HPDE6-E6E7 (cell line): ENCODE data around the gene DOC2B.
A peak's percentile ranks its signal among the peaks of the same experiment; 100 is the strongest.
"Not testable (repeated sequence)": the region's sequence is repeated elsewhere in the genome, so short reads cannot be mapped to it uniquely, and the experiment has no call there.

ENCODE experiments used
- DNase-seq: peaks from one replicate; pipeline ENCODE4 v3.0.0; 2011; ENCODE audit warnings: missing footprints; ENCODE audit errors: extremely low spot score

Gene DOC2B

GRCh38 chr17:146983-147761, 34.3 kb downstream of the DOC2B start:
- no peak for DNase-seq

- DNase-seq: no peak
These were observed 34.9 kb downstream of the DOC2B start for GRCh38 chr17:146546-146945.

GRCh38 chr17:145671-146541, 35.5 kb downstream of the DOC2B start:
- no peak for DNase-seq

- no peak for DNase-seq
These were observed 36.3 kb downstream of the DOC2B start for GRCh38 chr17:144936-145670.

GRCh38 chr17:143785-144281, 37.6 kb downstream of the DOC2B start:
- peak; percentile 81 for DNase-seq

- DNase-seq: no peak
These were observed 38.3 kb downstream of the DOC2B start for GRCh38 chr17:142876-143784.

- no peak for DNase-seq
These were observed 39.3 kb downstream of the DOC2B start for GRCh38 chr17:142102-142661.

GRCh38 chr17:139401-140205, 41.8 kb downstream of the DOC2B start:
- not testable (repeated sequence) for DNase-seq

GRCh38 chr17:137166-137807, 44.2 kb downstream of the DOC2B start, which contains the start of gene SCGB1C2:
SCGB1C2 (plus strand) TSS chr17:137569; CDS start chr17:137591, 22 bp downstream.
- DNase-seq: not testable (repeated sequence)

GRCh38 chr17:136531-136930, 44.9 kb downstream of the DOC2B start:
- not testable (repeated sequence) for DNase-seq

GRCh38 chr17:135895-136294, 45.6 kb downstream of the DOC2B start:
- not testable (repeated sequence) for DNase-seq

GRCh38 chr17:135022-135421, 46.4 kb downstream of the DOC2B start:
- DNase-seq: not testable (repeated sequence)

GRCh38 chr17:134332-134785, 47.1 kb downstream of the DOC2B start:
- DNase-seq: not testable (repeated sequence)

GRCh38 chr17:133932-134331, 47.5 kb downstream of the DOC2B start:
- not testable (repeated sequence) for DNase-seq

- DNase-seq: not testable (repeated sequence)
These were observed 63.0 kb downstream of the DOC2B start for GRCh38 chr17:118339-118917.

GRCh38 chr17:113111-113510, 68.3 kb downstream of the DOC2B start:
- not testable (repeated sequence) for DNase-seq
